Omental fat pad (tissue), 4 donors: Measurements from ENCODE around the gene FIBCD1. TPM values are rescaled to one million over a fixed set of nuclear protein-coding genes. Genes with fewer than 3 reads are reported as not detected.

Experiments
- ATAC-seq: fragments of 150-250 bp; one replicate; pipeline ENCODE4 v1.9.1; 2016; ENCODE audit warnings: mild to moderate bottlenecking, moderate library complexity; ENCODE audit not compliant: low FRiP score
- DNase-seq: peaks from one replicate; pipeline ENCODE4 v3.0.0-alpha.2; 2019; ENCODE audit warnings: low spot score
- CTCF ChIP-seq, 3 donors: fragments of 450-650 bp; IDR thresholded peaks; one replicate each; pipeline ENCODE4 v1.5.1; 2016 to 2017; ENCODE audit warnings: antibody characterized with exemption in 3 of 3, mild to moderate bottlenecking in 3 of 3, moderate library complexity in 2 of 3
- total RNA-seq, 4 donors: library from RNA; depleted of rRNA; stranded (reverse); fragments of >200 nt; gene quantifications; one replicate each; pipeline ENCODE4 v1.1.0, GENCODE V29; 2016

FIBCD1 gene
- total RNA-seq, 4 donors from 2014 or later, result 1.6 TPM; not detected in 3

- no peak for DNase-seq
- TF ChIP-seq CTCF (IDR thresholded peaks at IDR 0.05), result no peak
- no peak for ATAC-seq
Measured at GRCh38 chr9:130870491-130871381, 68.3 kb downstream of the FIBCD1 start.

GRCh38 chr9:130869250-130869649, 69.8 kb downstream of the FIBCD1 start:
- ATAC-seq (no peak), DNase-seq (no peak)
- TF ChIP-seq CTCF (IDR thresholded peaks at IDR 0.05), result no peak

GRCh38 chr9:130868230-130868629, 70.8 kb downstream of the FIBCD1 start:
- ATAC-seq, result no peak
- TF ChIP-seq CTCF (IDR thresholded peaks at IDR 0.05), result no peak
- DNase-seq, result no peak

- DNase-seq (no peak), ATAC-seq (no peak)
- TF ChIP-seq CTCF (IDR thresholded peaks at IDR 0.05), result no peak
Measured at GRCh38 chr9:130867556-130867955, 71.5 kb downstream of the FIBCD1 start.

GRCh38 chr9:130866474-130866965, 72.5 kb downstream of the FIBCD1 start:
- peak in 1 of 3 donors; percentile 21 for TF ChIP-seq CTCF (IDR thresholded peaks at IDR 0.05)
- peak; percentile 44 for DNase-seq

GRCh38 chr9:130865921-130866320, 73.1 kb downstream of the FIBCD1 start:
- TF ChIP-seq CTCF (IDR thresholded peaks at IDR 0.05), result no peak
- DNase-seq (no peak), ATAC-seq (no peak)

More at GRCh38 chr9:130866474-130866965, 72.5 kb downstream of the FIBCD1 start:
- peak; percentile 73 for ATAC-seq

GRCh38 chr9:130864541-130864940, 74.5 kb downstream of the FIBCD1 start:
- DNase-seq (no peak), ATAC-seq (no peak)
- no peak for TF ChIP-seq CTCF (IDR thresholded peaks at IDR 0.05)
